Loucy (cell line): ENCODE data around the gene EZR.

Experiments used
- H2AFZ ChIP-seq: fragments of 200-600 bp; sonication (generic); 2 replicates; pipeline ENCODE4 v1.6.0; 2016; ENCODE audit warnings: antibody characterized with exemption, mild to moderate bottlenecking, low read length, moderate library complexity
- H3F3A ChIP-seq: fragments of 200-600 bp; 2 replicates; pipeline ENCODE4 v1.6.0; 2016; ENCODE audit warnings: antibody characterized with exemption, low read depth, mild to moderate bottlenecking
- H3K27me3 ChIP-seq: fragments of 200-600 bp; sonication (generic); 2 replicates; pipeline ENCODE4 v1.6.1; 2014; ENCODE audit warnings: low read length, mild to moderate bottlenecking; ENCODE audit not compliant: insufficient read depth, poor library complexity, severe bottlenecking
- H3K36me3 ChIP-seq: fragments of 200-600 bp; sonication (generic); 2 replicates; pipeline ENCODE4 v1.6.1; 2016; ENCODE audit warnings: low read length; ENCODE audit not compliant: insufficient read depth
- H3K4me1 ChIP-seq: fragments of 200-600 bp; sonication (generic); 2 replicates; pipeline ENCODE4 v1.5.1; 2014; ENCODE audit warnings: low read length, mild to moderate bottlenecking; ENCODE audit not compliant: insufficient read depth, poor library complexity, severe bottlenecking
- H3K4me2 ChIP-seq: fragments of 200-600 bp; sonication (generic); 2 replicates; pipeline ENCODE4 v1.6.0; 2014; ENCODE audit warnings: antibody characterized with exemption, low read length, low read depth, mild to moderate bottlenecking; ENCODE audit not compliant: poor library complexity, severe bottlenecking
- H3K4me3 ChIP-seq: fragments of 200-600 bp; sonication (generic); 2 replicates; pipeline ENCODE4 v1.5.1; 2014; ENCODE audit warnings: low read length, mild to moderate bottlenecking, mixed read lengths; ENCODE audit not compliant: poor library complexity, severe bottlenecking
- H3K79me2 ChIP-seq: fragments of 200-600 bp; sonication (generic); 2 replicates; pipeline ENCODE4 v1.6.1; 2014; ENCODE audit warnings: low read length; ENCODE audit not compliant: insufficient read depth
- H3K9ac ChIP-seq: fragments of 200-600 bp; sonication (generic); 2 replicates; pipeline ENCODE4 v1.6.0; 2014; ENCODE audit warnings: mild to moderate bottlenecking, low read depth, low read length, moderate library complexity; ENCODE audit not compliant: poor library complexity, severe bottlenecking
- H3K9me2 ChIP-seq: fragments of 200-600 bp; sonication (generic); replicated peaks from 2 replicates; pipeline ENCODE4 v1.6.1; 2016; ENCODE audit warnings: low read depth, low read length, mixed read lengths
- H3K9me3 ChIP-seq: fragments of 200-600 bp; sonication (generic); 2 replicates; pipeline ENCODE4 v1.6.1; 2014; ENCODE audit warnings: mild to moderate bottlenecking, antibody characterized with exemption, low read length, low read depth; ENCODE audit not compliant: insufficient read depth
- H4K20me1 ChIP-seq: fragments of 200-600 bp; sonication (generic); 2 replicates; pipeline ENCODE4 v1.6.0; 2014; ENCODE audit warnings: antibody characterized with exemption, low read length, mild to moderate bottlenecking; ENCODE audit not compliant: insufficient read depth, poor library complexity, severe bottlenecking
- EZH2phosphoT487 ChIP-seq: fragments of 200-600 bp; IDR thresholded peaks from 2 replicates; pipeline ENCODE4 v1.6.1; 2018; ENCODE audit warnings: antibody characterized with exemption, mild to moderate bottlenecking, moderate library complexity, borderline replicate concordance
- TF ChIP-seq, protein P1 (sequence below): fragments of 200-600 bp; sonication (generic); conservative IDR thresholded peaks from 2 replicates; pipeline ENCODE4 v1.5.1; 2014; ENCODE audit warnings: mild to moderate bottlenecking, antibody characterized with exemption, low read length

EZR gene

DNA sequence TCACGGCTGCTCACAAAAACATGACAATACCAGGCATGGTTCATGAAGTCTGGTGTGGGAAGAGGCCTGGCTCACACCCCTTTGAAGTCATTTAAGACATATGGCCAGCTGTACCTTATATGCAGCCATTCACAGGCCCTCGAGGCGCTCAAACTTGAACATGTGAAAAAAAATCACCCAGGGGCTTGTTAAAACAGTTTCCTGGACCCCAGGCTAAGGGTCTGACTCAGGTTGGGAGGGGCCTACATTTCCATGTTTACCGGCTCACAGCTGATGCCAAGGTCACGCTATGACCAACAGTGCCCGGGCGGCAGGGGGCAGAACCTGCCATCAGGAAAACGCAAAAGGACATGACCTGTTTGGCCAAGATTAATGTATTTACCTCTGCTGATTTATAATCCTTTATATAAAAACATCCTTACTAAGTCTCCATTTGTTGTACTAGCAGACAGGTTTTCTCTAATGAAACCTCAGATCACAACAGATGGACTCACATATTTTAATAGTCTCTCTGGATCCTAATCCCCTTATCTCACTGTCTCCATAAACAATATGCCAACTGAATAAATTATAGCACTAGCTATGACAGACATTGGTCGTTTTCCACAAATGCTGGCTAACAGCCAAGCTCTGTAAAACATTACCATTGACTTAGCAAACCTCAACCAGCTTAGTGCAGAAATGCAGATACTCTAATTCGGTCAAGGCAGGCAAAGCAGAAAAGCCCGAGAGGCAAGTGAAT, 19.9 kb downstream of the EZR start:
- Histone ChIP-seq H2AFZ (no peak overlapping the region), H3K79me2 (peaks cover 89% of the 10 kb centered on the region), H3K9me3 (no peaks in the 10 kb centered on the region), H3K36me3 (no peaks in the 10 kb centered on the region), H4K20me1 (peaks cover 80% of the 10 kb centered on the region), H3K4me2 (peak overlapping the region; percentile 55), H3K9ac (no peak overlapping the region), H3K4me1 (peaks cover 55% of the 10 kb centered on the region), H3K4me3 (peak overlapping the region; percentile 0), H3F3A (peaks cover 14% of the 10 kb centered on the region; the same call in 1 of the 2 replicates), H3K9me2 (no peaks in the 10 kb centered on the region), H3K27me3 (no peaks in the 10 kb centered on the region)
- no peak for TF ChIP-seq EZH2phosphoT487
- TF ChIP-seq, protein P1, sequence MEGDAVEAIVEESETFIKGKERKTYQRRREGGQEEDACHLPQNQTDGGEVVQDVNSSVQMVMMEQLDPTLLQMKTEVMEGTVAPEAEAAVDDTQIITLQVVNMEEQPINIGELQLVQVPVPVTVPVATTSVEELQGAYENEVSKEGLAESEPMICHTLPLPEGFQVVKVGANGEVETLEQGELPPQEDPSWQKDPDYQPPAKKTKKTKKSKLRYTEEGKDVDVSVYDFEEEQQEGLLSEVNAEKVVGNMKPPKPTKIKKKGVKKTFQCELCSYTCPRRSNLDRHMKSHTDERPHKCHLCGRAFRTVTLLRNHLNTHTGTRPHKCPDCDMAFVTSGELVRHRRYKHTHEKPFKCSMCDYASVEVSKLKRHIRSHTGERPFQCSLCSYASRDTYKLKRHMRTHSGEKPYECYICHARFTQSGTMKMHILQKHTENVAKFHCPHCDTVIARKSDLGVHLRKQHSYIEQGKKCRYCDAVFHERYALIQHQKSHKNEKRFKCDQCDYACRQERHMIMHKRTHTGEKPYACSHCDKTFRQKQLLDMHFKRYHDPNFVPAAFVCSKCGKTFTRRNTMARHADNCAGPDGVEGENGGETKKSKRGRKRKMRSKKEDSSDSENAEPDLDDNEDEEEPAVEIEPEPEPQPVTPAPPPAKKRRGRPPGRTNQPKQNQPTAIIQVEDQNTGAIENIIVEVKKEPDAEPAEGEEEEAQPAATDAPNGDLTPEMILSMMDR, result no peak

- Histone ChIP-seq H3K79me2 (peaks cover 97% of the 10 kb centered on the region), H3K4me2 (no peak overlapping the region), H3K4me1 (peaks cover 49% of the 10 kb centered on the region), H3K9me2 (no peaks in the 10 kb centered on the region), H3K9me3 (no peaks in the 10 kb centered on the region), H3K4me3 (no peak overlapping the region), H3K9ac (no peak overlapping the region), H2AFZ (no peak overlapping the region), H3K27me3 (no peaks in the 10 kb centered on the region), H3F3A (peaks cover 9% of the 10 kb centered on the region; the same call in 1 of the 2 replicates), H4K20me1 (peaks cover 76% of the 10 kb centered on the region), H3K36me3 (no peaks in the 10 kb centered on the region)
- TF ChIP-seq, protein P1, result no peak
These were observed 20.9 kb downstream of the EZR start for GRCh38 chr6:158798311-158798710.

GRCh38 chr6:158797331-158798310, 21.5 kb downstream of the EZR start:
- peaks cover 98% of the 10 kb centered on the region for H3K79me2 ChIP-seq
- no peak overlapping the region for H3K4me2 ChIP-seq
- peaks cover 74% of the 10 kb centered on the region for H4K20me1 ChIP-seq
- H3K27me3 ChIP-seq, result no peaks in the 10 kb centered on the region
- no peaks in the 10 kb centered on the region for H3K36me3 ChIP-seq
- no peaks in the 10 kb centered on the region for H3K9me3 ChIP-seq
- H3F3A ChIP-seq, result peaks cover 5% of the 10 kb centered on the region; the same call in 1 of the 2 replicates
- H2AFZ ChIP-seq, result no peak overlapping the region
- no peak overlapping the region for H3K4me3 ChIP-seq
- H3K9me2 ChIP-seq, result no peaks in the 10 kb centered on the region
- peaks cover 43% of the 10 kb centered on the region for H3K4me1 ChIP-seq
- no peak for TF ChIP-seq EZH2phosphoT487
- TF ChIP-seq, protein P1, result no peak
- no peak overlapping the region for H3K9ac ChIP-seq
